ENCODE measurements around the gene GABRB2.
"Not testable (repeated sequence)": the region's sequence is repeated elsewhere in the genome, so short reads cannot be mapped to it uniquely, and the experiment has no call there.

The GABRB2 gene

DNA sequence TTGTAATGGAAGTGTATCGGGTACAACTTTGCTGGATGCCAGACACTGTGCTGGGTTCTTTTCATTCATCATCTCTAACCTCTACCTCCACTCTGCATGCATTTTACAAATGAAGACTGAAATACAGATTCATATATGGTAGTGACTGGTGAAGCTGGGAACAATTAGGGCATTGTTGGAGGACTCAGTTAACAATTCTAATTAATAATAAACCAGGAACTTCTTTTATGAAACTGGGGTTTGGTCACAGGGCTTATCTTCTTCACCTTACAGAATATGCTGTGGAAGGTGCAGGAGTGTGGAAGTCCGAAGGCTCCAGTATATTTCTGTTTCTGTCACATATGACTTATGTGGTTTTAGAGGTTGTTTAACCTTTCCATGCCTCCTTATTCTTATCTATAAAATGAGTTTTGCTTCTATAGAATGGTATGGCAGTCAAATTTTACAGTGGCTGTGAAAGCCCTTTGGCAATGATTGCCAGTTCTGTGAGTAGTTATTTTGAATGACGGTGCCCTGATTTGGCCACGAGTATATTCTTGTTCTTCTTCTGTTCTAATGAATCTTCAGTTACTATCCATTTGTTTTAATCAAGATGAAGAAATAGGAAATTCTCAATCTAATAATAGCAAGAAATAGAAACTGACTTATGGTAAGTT, 284.7 kb downstream of the GABRB2 start:
- POLR2A ChIA-PET, result no interaction called here
- WGBS (ENCODE audit: insufficient coverage), result no CpG with 5 or more reads among the region's 4 CpGs
- no peak for DNase-seq
- Histone ChIP-seq H3K27me3 (replicated peaks in 2 of 5; ENCODE audit: control insufficient read depth in 4 of 5, insufficient read depth in 5 of 5, low read length in 4 of 5) (no peaks in the 10 kb centered on the region), H3K4me1 (ENCODE audit: control extremely low read depth in 1 of 4, control insufficient read depth in 4 of 4, insufficient read depth in 4 of 4, low read length in 3 of 4) (no peaks in the 10 kb centered on the region), H3K36me3 (ENCODE audit: control insufficient read depth in 4 of 4, insufficient read depth in 4 of 4, low read length in 3 of 4) (no peaks in the 10 kb centered on the region), H3K27ac (ENCODE audit: insufficient read depth in 1 of 2, low read depth in 1 of 2, low read length in 2 of 2, poor library complexity in 1 of 2, severe bottlenecking in 2 of 2) (no peak overlapping the region), H3K4me3 (ENCODE audit: control insufficient read depth in 1 of 7, extremely low read depth in 1 of 7, insufficient read depth in 4 of 7, low read depth in 2 of 7, low read length in 6 of 7) (no peak overlapping the region), H3K9me3 (ENCODE audit: control extremely low read depth in 1 of 5, control insufficient read depth in 4 of 5, insufficient read depth in 2 of 5, low read depth in 1 of 5, low read length in 4 of 5) (no peaks in the 10 kb centered on the region)
- CTCF ChIA-PET, result no interaction called here

- Histone ChIP-seq H3K9me3 (ENCODE audit: control extremely low read depth in 1 of 5, control insufficient read depth in 4 of 5, insufficient read depth in 2 of 5, low read depth in 1 of 5, low read length in 4 of 5) (no peaks in the 10 kb centered on the region), H3K4me1 (ENCODE audit: control extremely low read depth in 1 of 4, control insufficient read depth in 4 of 4, insufficient read depth in 4 of 4, low read length in 3 of 4) (no peaks in the 10 kb centered on the region), H3K4me3 (ENCODE audit: control insufficient read depth in 1 of 7, extremely low read depth in 1 of 7, insufficient read depth in 4 of 7, low read depth in 2 of 7, low read length in 6 of 7) (no peak overlapping the region), H3K27ac (ENCODE audit: insufficient read depth in 1 of 2, low read depth in 1 of 2, low read length in 2 of 2, poor library complexity in 1 of 2, severe bottlenecking in 2 of 2) (no peak overlapping the region), H3K27me3 (replicated peaks in 2 of 5; ENCODE audit: control insufficient read depth in 4 of 5, insufficient read depth in 5 of 5, low read length in 4 of 5) (no peaks in the 10 kb centered on the region), H3K36me3 (ENCODE audit: control insufficient read depth in 4 of 4, insufficient read depth in 4 of 4, low read length in 3 of 4) (no peaks in the 10 kb centered on the region)
- POLR2A ChIA-PET, result no interaction called here
- CTCF ChIA-PET, result no interaction called here
- no peak for DNase-seq
Observed at GRCh38 chr5:161258438-161258837, 288.1 kb downstream of the GABRB2 start.

DNA sequence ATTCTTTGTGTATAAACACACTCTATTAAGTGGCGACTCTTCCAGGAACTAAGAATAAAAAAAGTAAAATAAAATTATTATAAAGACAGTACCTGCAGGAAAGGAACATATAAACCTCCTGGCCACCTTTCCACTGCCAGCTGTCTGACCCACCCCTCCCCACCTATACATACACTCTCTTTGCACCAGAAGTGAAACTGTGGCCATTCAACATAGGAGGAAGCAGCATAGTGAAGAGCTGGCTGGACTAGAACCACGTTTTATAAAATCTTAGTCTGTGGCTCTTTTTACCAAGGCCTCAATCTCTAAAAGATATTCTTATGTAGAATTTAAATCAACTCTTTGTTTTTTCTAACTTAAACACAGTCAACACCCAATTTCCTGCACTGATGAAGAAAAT, 289.6 kb downstream of the GABRB2 start:
- no peaks in the 10 kb centered on the region for H3K9me3 ChIP-seq (ENCODE audit: control extremely low read depth in 1 of 5, control insufficient read depth in 4 of 5, insufficient read depth in 2 of 5, low read depth in 1 of 5, low read length in 4 of 5)
- H3K4me3 ChIP-seq (ENCODE audit: control insufficient read depth in 1 of 7, extremely low read depth in 1 of 7, insufficient read depth in 4 of 7, low read depth in 2 of 7, low read length in 6 of 7), result no peak overlapping the region
- no peaks in the 10 kb centered on the region for H3K27me3 ChIP-seq (replicated peaks in 2 of 5; ENCODE audit: control insufficient read depth in 4 of 5, insufficient read depth in 5 of 5, low read length in 4 of 5)
- no peaks in the 10 kb centered on the region for H3K4me1 ChIP-seq (ENCODE audit: control extremely low read depth in 1 of 4, control insufficient read depth in 4 of 4, insufficient read depth in 4 of 4, low read length in 3 of 4)
- H3K27ac ChIP-seq (ENCODE audit: insufficient read depth in 1 of 2, low read depth in 1 of 2, low read length in 2 of 2, poor library complexity in 1 of 2, severe bottlenecking in 2 of 2), result no peak overlapping the region
- no CpG with 5 or more reads among the region's 2 CpGs for whole genome bisulfite sequencing (ENCODE audit: insufficient coverage)
- H3K36me3 ChIP-seq (ENCODE audit: control insufficient read depth in 4 of 4, insufficient read depth in 4 of 4, low read length in 3 of 4), result no peaks in the 10 kb centered on the region
- no peak for DNase-seq
- POLR2A ChIA-PET, result no interaction called here
- CTCF ChIA-PET, result no interaction called here

DNA sequence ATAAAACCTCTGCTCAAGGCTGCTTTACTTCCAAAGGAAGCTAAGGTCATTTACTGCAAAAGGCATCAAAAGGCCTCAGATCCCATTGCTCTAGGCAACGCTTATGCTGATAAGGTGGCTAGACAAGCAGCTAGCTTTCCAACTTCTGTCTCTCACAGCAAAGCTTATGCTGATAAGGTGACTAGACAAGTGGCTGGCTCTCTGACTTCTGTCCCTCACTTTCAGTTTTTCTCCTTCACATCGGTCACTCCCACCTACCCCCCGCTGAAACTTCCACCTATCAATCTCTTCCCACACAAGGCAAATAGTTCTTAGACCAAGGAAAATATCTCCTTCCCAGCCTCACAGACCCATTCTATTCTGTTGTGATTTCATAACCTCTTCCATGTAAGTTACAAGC, 293.6 kb downstream of the GABRB2 start:
- H3K27ac ChIP-seq (ENCODE audit: insufficient read depth in 1 of 2, low read depth in 1 of 2, low read length in 2 of 2, poor library complexity in 1 of 2, severe bottlenecking in 2 of 2); H3K9me3 ChIP-seq (ENCODE audit: control extremely low read depth in 1 of 5, control insufficient read depth in 4 of 5, insufficient read depth in 2 of 5, low read depth in 1 of 5, low read length in 4 of 5); H3K4me3 ChIP-seq (ENCODE audit: control insufficient read depth in 1 of 7, extremely low read depth in 1 of 7, insufficient read depth in 4 of 7, low read depth in 2 of 7, low read length in 6 of 7); DNase-seq; H3K36me3 ChIP-seq (ENCODE audit: control insufficient read depth in 4 of 4, insufficient read depth in 4 of 4, low read length in 3 of 4); H3K4me1 ChIP-seq (ENCODE audit: control extremely low read depth in 1 of 4, control insufficient read depth in 4 of 4, insufficient read depth in 4 of 4, low read length in 3 of 4); H3K27me3 ChIP-seq (replicated peaks in 2 of 5; ENCODE audit: control insufficient read depth in 4 of 5, insufficient read depth in 5 of 5, low read length in 4 of 5); POLR2A ChIA-PET: not testable (repeated sequence)
- WGBS (ENCODE audit: insufficient coverage), result 86% methylated on average over 2 of the region's 3 CpGs
- CTCF ChIA-PET, result interaction anchor here (1.4 kb wide), 1 partner anchor 26 kb away, joined by 3 read pairs; no protein-coding TSS in a partner anchor

GRCh38 chr5:161246749-161247148, 299.8 kb downstream of the GABRB2 start:
- CTCF ChIA-PET, result no interaction called here
- H3K9me3 ChIP-seq (ENCODE audit: control extremely low read depth in 1 of 5, control insufficient read depth in 4 of 5, insufficient read depth in 2 of 5, low read depth in 1 of 5, low read length in 4 of 5), result no peaks in the 10 kb centered on the region
- DNase-seq, result no peak
- WGBS (ENCODE audit: insufficient coverage), result 79% methylated on average over 4 of the region's 4 CpGs
- POLR2A ChIA-PET, result no interaction called here
- no peak overlapping the region for H3K27ac ChIP-seq (ENCODE audit: insufficient read depth in 1 of 2, low read depth in 1 of 2, low read length in 2 of 2, poor library complexity in 1 of 2, severe bottlenecking in 2 of 2)
- no peaks in the 10 kb centered on the region for H3K27me3 ChIP-seq (replicated peaks in 2 of 5; ENCODE audit: control insufficient read depth in 4 of 5, insufficient read depth in 5 of 5, low read length in 4 of 5)
- H3K36me3 ChIP-seq (ENCODE audit: control insufficient read depth in 4 of 4, insufficient read depth in 4 of 4, low read length in 3 of 4), result no peaks in the 10 kb centered on the region
- no peak overlapping the region for H3K4me3 ChIP-seq (ENCODE audit: control insufficient read depth in 1 of 7, extremely low read depth in 1 of 7, insufficient read depth in 4 of 7, low read depth in 2 of 7, low read length in 6 of 7)
- no peaks in the 10 kb centered on the region for H3K4me1 ChIP-seq (ENCODE audit: control extremely low read depth in 1 of 4, control insufficient read depth in 4 of 4, insufficient read depth in 4 of 4, low read length in 3 of 4)

GRCh38 chr5:161245846-161246245, 300.7 kb downstream of the GABRB2 start:
- H3K4me3 ChIP-seq (ENCODE audit: control insufficient read depth in 1 of 7, extremely low read depth in 1 of 7, insufficient read depth in 4 of 7, low read depth in 2 of 7, low read length in 6 of 7); POLR2A ChIA-PET; H3K36me3 ChIP-seq (ENCODE audit: control insufficient read depth in 4 of 4, insufficient read depth in 4 of 4, low read length in 3 of 4); CTCF ChIA-PET; H3K4me1 ChIP-seq (ENCODE audit: control extremely low read depth in 1 of 4, control insufficient read depth in 4 of 4, insufficient read depth in 4 of 4, low read length in 3 of 4); H3K27me3 ChIP-seq (replicated peaks in 2 of 5; ENCODE audit: control insufficient read depth in 4 of 5, insufficient read depth in 5 of 5, low read length in 4 of 5); H3K9me3 ChIP-seq (ENCODE audit: control extremely low read depth in 1 of 5, control insufficient read depth in 4 of 5, insufficient read depth in 2 of 5, low read depth in 1 of 5, low read length in 4 of 5); DNase-seq; H3K27ac ChIP-seq (ENCODE audit: insufficient read depth in 1 of 2, low read depth in 1 of 2, low read length in 2 of 2, poor library complexity in 1 of 2, severe bottlenecking in 2 of 2): not testable (repeated sequence)
- no CpG with 5 or more reads among the region's 5 CpGs for WGBS (ENCODE audit: insufficient coverage)

Measured in common myeloid progenitor, CD34-positive (primary cell).